GM23338 (cell line): Measurements from ENCODE around the gene MIPEP.

ENCODE experiments used
- CTCF ChIP-seq, 2 experiments: fragments of 200-600 bp in 1 of 2; sonication (generic) in 1 of 2; conservative IDR thresholded peaks; 2 replicates each; pipeline versions ENCODE4 v1.5.1 to v1.6.1; 2016 to 2017; ENCODE audit warnings: antibody characterized with exemption in 2 of 2, low read depth in 2 of 2, mild to moderate bottlenecking in 2 of 2, moderate library complexity in 1 of 2
- EZH2 ChIP-seq: fragments of 200-600 bp; sonication (generic); IDR thresholded peaks from one replicate; pipeline ENCODE4 v1.8.0; 2017; ENCODE audit warnings: antibody characterized with exemption, mild to moderate bottlenecking, low read depth; ENCODE audit not compliant: unreplicated experiment
- NANOG ChIP-seq: IDR thresholded peaks from 2 replicates; pipeline ENCODE4 v1.6.1; 2016; ENCODE audit warnings: antibody characterized with exemption, borderline replicate concordance
- POLR2AphosphoS5 ChIP-seq: IDR thresholded peaks from 2 replicates; pipeline ENCODE4 v1.6.1; 2016; ENCODE audit warnings: antibody characterized with exemption, low read depth
- ZNF462 ChIP-seq: fragments of 250-450 bp; sonication (Bioruptor Pico); IDR thresholded peaks from 2 replicates; pipeline ENCODE4 v1.5.0; 2020; ENCODE audit warnings: mild to moderate bottlenecking, moderate library complexity

GRCh38 chr13:23752111-23753001 lies 136.8 kb downstream of the MIPEP start:
- TF ChIP-seq NANOG (no peak), EZH2 (no peak), CTCF (conservative IDR thresholded peaks at IDR 0.05; ENCODE audit: low read depth in 2 of 2) (no peak), ZNF462 (CRISPR knock-in tag) (no peak), POLR2AphosphoS5 (no peak)
